OCI-LY7 (cell line): ENCODE measurements around the gene ACKR4. TPM values are rescaled to one million over a fixed set of nuclear protein-coding genes. Genes with fewer than 3 reads are reported as not detected.

Experiments
- BruUV-seq: library from RNA; stranded (reverse); fragments of 400-500 nt; replicated peaks from 2 replicates; lab custom pipeline; 2021; lab: Mats Ljungman, UMichigan
- CTCF ChIA-PET: fragments of 300-600 bp; sonication (Branson Sonifier 250); formaldehyde crosslinking; loops from one replicate; lab custom pipeline; 2022; ENCODE audit warnings: antibody characterized with exemption; ENCODE audit not compliant: unreplicated experiment; lab: Charles Lee
- POLR2A ChIA-PET: fragments of 300-600 bp; sonication (Branson Sonifier 250); formaldehyde crosslinking; loops from one replicate; lab custom pipeline; 2022; ENCODE audit warnings: antibody characterized with exemption; lab: Charles Lee
- DNase-seq: peaks from one replicate; pipeline ENCODE4 v3.0.0-alpha.2; 2015; ENCODE audit warnings: low spot score
- H2AFZ ChIP-seq: fragments of 200-600 bp; sonication (generic), shearing (Covaris generic); 2 replicates; pipeline ENCODE4 v1.6.1; 2014; ENCODE audit warnings: mild to moderate bottlenecking, antibody characterized with exemption, low read length, moderate library complexity
- H3K27ac ChIP-seq: fragments of 200-600 bp; sonication (generic); 2 replicates; pipeline ENCODE4 v1.5.1; 2014; ENCODE audit warnings: mixed run types, low read depth, mild to moderate bottlenecking, moderate library complexity, low read length, inconsistent platforms; ENCODE audit not compliant: poor library complexity, severe bottlenecking
- H3K36me3 ChIP-seq: fragments of 200-600 bp; sonication (generic); 2 replicates; pipeline ENCODE4 v1.6.1; 2014; ENCODE audit warnings: mild to moderate bottlenecking, antibody characterized with exemption, low read length, moderate library complexity, mixed read lengths; ENCODE audit not compliant: insufficient read depth
- H3K4me1 ChIP-seq: fragments of 200-600 bp; sonication (generic); 2 replicates; pipeline ENCODE4 v1.5.1; 2014; ENCODE audit warnings: mild to moderate bottlenecking, low read length; ENCODE audit not compliant: insufficient read depth, poor library complexity, severe bottlenecking
- H3K4me2 ChIP-seq: fragments of 200-600 bp; sonication (generic); 2 replicates; pipeline ENCODE4 v1.6.1; 2014; ENCODE audit warnings: mild to moderate bottlenecking, low read length
- H3K4me3 ChIP-seq: fragments of 200-600 bp; sonication (generic); 2 replicates; pipeline ENCODE4 v1.5.1; 2014; ENCODE audit warnings: mild to moderate bottlenecking, low read depth, low read length; ENCODE audit not compliant: poor library complexity, severe bottlenecking
- H3K79me2 ChIP-seq: fragments of 200-600 bp; sonication (generic); 2 replicates; pipeline ENCODE4 v1.6.1; 2016; ENCODE audit warnings: low read depth, mild to moderate bottlenecking, low read length, moderate library complexity, mixed read lengths; ENCODE audit not compliant: insufficient read depth
- H3K9me2 ChIP-seq: fragments of 200-600 bp; sonication (generic); 2 replicates; pipeline ENCODE4 v1.6.1; 2016; ENCODE audit warnings: mild to moderate bottlenecking, low read length, mixed read lengths; ENCODE audit not compliant: insufficient read depth
- H3K9me3 ChIP-seq: fragments of 200-600 bp; sonication (generic); 2 replicates; pipeline ENCODE4 v1.6.1; 2014; ENCODE audit warnings: mild to moderate bottlenecking, mixed run types, low read length, mixed read lengths
- H4K20me1 ChIP-seq: fragments of 200-600 bp; sonication (generic); 2 replicates; pipeline ENCODE4 v1.6.1; 2014; ENCODE audit warnings: mild to moderate bottlenecking, antibody characterized with exemption, low read length, moderate library complexity, mixed read lengths; ENCODE audit not compliant: insufficient read depth
- CTCF ChIP-seq: fragments of 200-600 bp; sonication (generic); conservative IDR thresholded peaks from 2 replicates; pipeline ENCODE4 v1.5.1; 2014; ENCODE audit warnings: mild to moderate bottlenecking, antibody characterized with exemption, low read length, moderate library complexity, mixed read lengths
- EZH2phosphoT487 ChIP-seq: fragments of 200-600 bp; sonication (generic); IDR thresholded peaks from 2 replicates; pipeline ENCODE4 v1.6.1; 2018; ENCODE audit warnings: low read depth, borderline replicate concordance, mild to moderate bottlenecking, mixed run types, antibody characterized with exemption, low read length, moderate library complexity, mixed read lengths
- intact Hi-C: fragments of 100-400 bp; cut with micrococcal nuclease; formaldehyde crosslinking; loops from one replicate; pipeline ENCODE4 v1.10.0; 2022; ENCODE audit not compliant: unreplicated experiment
- total RNA-seq, 2 experiments: library from RNA; depleted of rRNA in 1 of 2; stranded (reverse); fragments of >200 nt in 1 of 2; shearing (Covaris generic) in 1 of 2; gene quantifications; 2 replicates each; pipeline ENCODE4 v1.2.3, GENCODE V29; 2014 to 2022

ACKR4 gene
- total RNA-seq, 2 experiments from 2014 or later: 2.4 to 2.5 TPM

DNA sequence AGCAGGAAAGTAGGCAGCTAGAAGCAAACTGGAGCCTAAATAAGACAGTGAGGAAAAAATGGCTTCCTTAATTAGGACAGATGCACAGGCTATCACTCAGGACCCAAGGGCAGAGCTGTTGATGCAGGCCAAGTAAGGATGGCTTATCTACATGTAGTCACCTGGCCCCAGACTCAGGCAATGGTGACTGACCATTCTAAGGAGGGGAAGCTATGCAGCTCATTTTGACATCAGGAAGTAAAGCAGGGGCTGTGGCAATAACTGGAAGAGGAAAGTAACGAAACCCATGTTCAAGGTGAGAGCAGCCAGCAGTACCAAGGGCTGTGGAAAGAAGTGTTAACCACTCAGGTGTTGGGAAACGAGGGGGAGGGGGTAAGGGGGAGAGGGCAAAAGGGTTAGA, 46.3 kb downstream of the ACKR4 start:
- TF ChIP-seq CTCF (no peak), EZH2phosphoT487 (no peak)
- H3K79me2 ChIP-seq: no peaks in the 10 kb centered on the region
- H3K9me2 ChIP-seq: no peaks in the 10 kb centered on the region
- no peak for DNase-seq
- no peak overlapping the region for H2AFZ ChIP-seq
- no TSS peak for BruUV-seq
- H3K36me3 ChIP-seq: peaks cover 14% of the 10 kb centered on the region; the same call in 1 of the 2 replicates
- POLR2A ChIA-PET: interaction anchor here (0.6 to 1.9 kb wide), 5 partner anchors 17 to 435 kb away, joined by 3 to 5 read pairs (median 4); partner anchors contain the start of gene UBA5
- no peaks in the 10 kb centered on the region for H3K4me1 ChIP-seq
- no peak overlapping the region for H3K4me3 ChIP-seq
- 0 out of 2 replicates have a peak, but pooled peaks cover 6% of the 10 kb centered on the region for H4K20me1 ChIP-seq
- no peak overlapping the region for H3K27ac ChIP-seq
- CTCF ChIA-PET: no interaction called here
- H3K9me3 ChIP-seq: no peaks in the 10 kb centered on the region
- H3K4me2 ChIP-seq: no peak overlapping the region
- intact Hi-C loops: loop anchor here (10.0 kb wide), 1 partner anchor 289 kb away; no protein-coding TSS in a partner anchor

GRCh38 chr3:132645058-132645457, 48.0 kb downstream of the ACKR4 start:
- Histone ChIP-seq H2AFZ (no peak overlapping the region), H3K9me3 (no peaks in the 10 kb centered on the region), H3K4me1 (no peaks in the 10 kb centered on the region), H3K79me2 (no peaks in the 10 kb centered on the region), H3K4me2 (no peak overlapping the region), H3K27ac (no peak overlapping the region), H3K4me3 (no peak overlapping the region), H4K20me1 (0 out of 2 replicates have a peak, but pooled peaks cover 6% of the 10 kb centered on the region), H3K36me3 (0 out of 2 replicates have a peak, but pooled peaks cover 3% of the 10 kb centered on the region), H3K9me2 (no peaks in the 10 kb centered on the region)
- no peak for DNase-seq
- no TSS peak for BruUV-seq
- intact Hi-C loops: loop anchor here (10.0 kb wide), 1 partner anchor 290 kb away; no protein-coding TSS in a partner anchor
- CTCF ChIA-PET: no interaction called here
- POLR2A ChIA-PET: interaction anchor here (0.7 kb wide), 1 partner anchor 9 kb away, joined by 3 read pairs; no protein-coding TSS in a partner anchor
- TF ChIP-seq CTCF (no peak), EZH2phosphoT487 (no peak)

DNA sequence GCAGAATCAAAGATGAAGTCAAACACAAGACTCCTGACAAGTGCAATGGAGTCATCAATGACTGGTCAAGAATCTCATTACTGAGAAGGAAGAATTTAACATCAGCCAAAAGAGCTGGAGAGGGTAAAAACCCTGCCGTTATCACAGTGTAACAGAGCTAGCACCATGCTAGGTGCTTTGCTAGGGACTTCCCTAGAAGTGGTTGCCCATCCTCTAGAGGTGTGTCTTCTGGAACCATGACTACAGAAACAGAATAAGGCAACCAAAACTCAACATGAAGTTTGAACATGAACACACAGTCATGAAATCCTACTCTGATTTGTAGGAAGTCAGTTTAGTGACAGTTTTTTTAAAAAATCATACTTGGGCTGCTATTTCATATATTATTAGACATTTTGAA, 53.1 kb downstream of the ACKR4 start:
- no peak overlapping the region for H3K4me2 ChIP-seq
- H3K79me2 ChIP-seq: no peaks in the 10 kb centered on the region
- no peaks in the 10 kb centered on the region for H3K4me1 ChIP-seq
- H4K20me1 ChIP-seq: 0 out of 2 replicates have a peak, but pooled peaks cover under 1% of the 10 kb centered on the region
- DNase-seq: no peak
- BruUV-seq: no TSS peak
- no peak overlapping the region for H2AFZ ChIP-seq
- ChIA-PET POLR2A (interaction anchor here (0.6 kb wide), 1 partner anchor 27 kb away, joined by 3 read pairs; no protein-coding TSS in a partner anchor), CTCF (no interaction called here)
- H3K9me3 ChIP-seq: no peaks in the 10 kb centered on the region
- no peaks in the 10 kb centered on the region for H3K9me2 ChIP-seq
- TF ChIP-seq CTCF (no peak), EZH2phosphoT487 (no peak)
- intact Hi-C loops: no loop called here
- H3K27ac ChIP-seq: no peak overlapping the region
- H3K36me3 ChIP-seq: no peaks in the 10 kb centered on the region
- H3K4me3 ChIP-seq: no peak overlapping the region
